ENCODE results near the gene UBAP2L. TPM values are rescaled to one million over a fixed set of nuclear protein-coding genes. Genes with fewer than 3 reads are reported as not detected.

The UBAP2L gene
- 126 and 137 TPM in 2 replicates for total RNA-seq

GRCh38 chr1:154220071-154220969, at the start of gene UBAP2L:
Gene UBAP2L (plus strand): TSS chr1:154220955. CDS start chr1:154225124, 4,169 bp downstream.

GRCh38 chr1:154191990-154192461, 28.7 kb upstream of the UBAP2L start, which contains the start of gene TPM3:
Gene TPM3 (minus strand): TSS chr1:154192100. CDS start chr1:154192018, 82 bp downstream.

GRCh38 chr1:154206196-154206595, 14.6 kb upstream of the UBAP2L start, which contains the start of gene CFAP141:
Gene CFAP141 (minus strand): TSS chr1:154206333. CDS start chr1:154206307, 26 bp downstream.

GRCh38 chr1:154272217-154272998, 51.7 kb downstream of the UBAP2L start, which contains the start of gene HAX1:
Gene HAX1 (plus strand): TSS chr1:154272629. CDS start chr1:154272724, 95 bp downstream.

Small RNA genes lying within 50 kb of the gene (small RNA-seq; reads per million reads assigned to genes)
- gene MIR190B (1.6 reads per million, percentile 37 among the genes with 10 or more reads in this experiment), gene RF00273 (not detected), gene RNU6-121P (not detected), gene RNU6-239P (not detected), gene SNORA58B (not detected)

Other genes starting within 250 kb of the UBAP2L start
- 96.4 and 102 TPM in 2 replicates for gene JTB, start 243.3 kb upstream of the UBAP2L start, total RNA-seq
- 45.1 and 57.0 TPM in 2 replicates for gene RAB13, start 234.6 kb upstream of the UBAP2L start, total RNA-seq
- gene RPS27, start 230.2 kb upstream of the UBAP2L start, total RNA-seq = 743 and 1,008 TPM in 2 replicates
- gene NUP210L, start 65.9 kb upstream of the UBAP2L start, total RNA-seq = 0.12 and 0.16 TPM in 2 replicates
- 350 and 426 TPM in 2 replicates for gene TPM3, start 28.9 kb upstream of the UBAP2L start, total RNA-seq
- gene CFAP141, start 14.6 kb upstream of the UBAP2L start, total RNA-seq = not detected in 2 replicates
- 108 and 112 TPM in 2 replicates for gene HAX1, start 51.7 kb downstream of the UBAP2L start, total RNA-seq
- not detected in 2 replicates for gene AQP10, start 100.1 kb downstream of the UBAP2L start, total RNA-seq
- gene ATP8B2, start 104.6 kb downstream of the UBAP2L start, total RNA-seq = 283 and 305 TPM in 2 replicates
- gene IL6R, start 184.4 kb downstream of the UBAP2L start, total RNA-seq = 25.7 and 29.7 TPM in 2 replicates

All from hair follicle dermal papilla cell (primary cell).